NCI-H1694 (cell line): ENCODE data around the gene GRHL3.

Experiments
- DNase-seq: peaks from one replicate; lab custom pipeline; 2025; lab: John Stamatoyannopoulos, UW

The GRHL3 gene

DNA sequence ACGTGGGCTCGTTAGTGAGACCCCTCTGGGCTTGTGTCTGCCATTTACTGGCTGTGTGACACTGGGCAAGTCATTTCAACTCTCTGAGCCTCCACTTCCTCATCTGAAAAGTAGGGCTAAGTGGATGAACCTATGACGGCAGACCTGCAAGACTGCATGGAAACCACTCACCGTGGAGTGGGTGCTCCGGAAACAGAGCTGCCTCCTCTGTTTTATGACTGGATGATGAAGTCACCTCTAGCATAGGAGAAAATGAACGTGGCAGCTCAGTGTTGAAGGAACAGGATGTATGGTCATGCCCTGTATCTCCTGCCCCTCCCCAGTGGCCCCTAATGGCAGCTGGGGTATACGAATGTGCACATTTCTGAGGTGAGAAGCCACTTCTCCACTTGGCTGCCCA is 53.9 kb downstream of the GRHL3 start:
- DNase-seq: no peak

DNA sequence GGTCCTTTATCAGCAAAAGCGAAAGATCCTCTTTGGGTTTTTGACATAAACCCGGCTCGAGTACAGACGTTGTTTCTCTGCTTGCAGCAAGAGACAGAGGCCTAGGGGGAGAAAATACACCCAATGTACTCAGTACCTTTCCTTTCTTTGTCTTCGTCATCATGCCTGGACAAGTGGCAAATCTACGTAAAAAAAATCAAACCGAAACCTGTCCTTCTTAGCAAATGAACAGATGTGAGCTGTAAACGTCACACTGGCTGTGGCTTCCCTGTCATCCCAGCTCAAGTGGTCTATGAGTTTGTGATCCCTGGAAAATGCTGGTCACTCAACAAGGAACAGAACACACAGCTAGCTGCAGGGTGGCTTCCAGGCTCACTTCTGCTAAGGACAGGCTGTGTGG is 54.6 kb downstream of the GRHL3 start:
- no peak for DNase-seq

DNA sequence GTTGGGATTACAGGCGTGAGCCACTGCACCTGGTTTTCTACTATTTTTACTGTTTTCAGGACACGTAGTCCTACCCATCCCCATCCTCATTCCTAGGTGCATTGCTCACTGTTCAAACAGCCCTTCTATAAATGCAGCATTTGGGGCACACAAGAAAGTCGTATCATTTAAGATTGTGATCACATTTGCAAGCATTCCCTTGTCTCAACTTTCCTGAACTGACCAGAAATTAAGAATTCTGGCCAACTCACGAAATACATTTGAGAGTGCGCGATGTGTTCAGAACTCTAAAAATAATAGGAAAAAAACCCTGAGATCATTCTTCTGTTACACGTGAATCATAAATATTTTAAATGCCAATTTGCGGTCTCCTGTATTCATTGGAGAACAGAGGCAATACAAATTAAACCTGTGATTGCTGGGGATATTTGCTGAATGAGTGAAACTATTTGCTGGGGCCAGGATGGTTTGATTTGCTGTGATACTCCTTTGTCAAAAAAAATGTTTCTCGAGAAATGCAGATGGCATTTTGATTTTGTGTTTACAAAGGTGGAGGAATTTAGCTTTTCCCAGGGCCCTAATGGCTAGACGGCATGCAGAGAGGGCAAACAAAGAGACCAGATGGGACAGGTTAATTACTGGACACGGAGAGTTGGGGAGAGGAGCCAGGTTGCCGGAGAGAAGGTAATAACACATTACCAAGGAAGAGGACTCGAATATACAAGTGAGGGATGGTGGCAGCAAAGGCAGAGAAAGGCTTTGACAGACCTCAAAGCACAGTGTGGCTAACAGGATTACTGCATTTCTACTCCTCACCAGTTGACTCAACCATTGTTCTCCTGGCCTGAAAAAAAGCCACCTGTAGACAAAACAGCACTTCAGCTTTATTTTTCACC is 56.0 kb downstream of the GRHL3 start:
- DNase-seq: peak; percentile 16

DNA sequence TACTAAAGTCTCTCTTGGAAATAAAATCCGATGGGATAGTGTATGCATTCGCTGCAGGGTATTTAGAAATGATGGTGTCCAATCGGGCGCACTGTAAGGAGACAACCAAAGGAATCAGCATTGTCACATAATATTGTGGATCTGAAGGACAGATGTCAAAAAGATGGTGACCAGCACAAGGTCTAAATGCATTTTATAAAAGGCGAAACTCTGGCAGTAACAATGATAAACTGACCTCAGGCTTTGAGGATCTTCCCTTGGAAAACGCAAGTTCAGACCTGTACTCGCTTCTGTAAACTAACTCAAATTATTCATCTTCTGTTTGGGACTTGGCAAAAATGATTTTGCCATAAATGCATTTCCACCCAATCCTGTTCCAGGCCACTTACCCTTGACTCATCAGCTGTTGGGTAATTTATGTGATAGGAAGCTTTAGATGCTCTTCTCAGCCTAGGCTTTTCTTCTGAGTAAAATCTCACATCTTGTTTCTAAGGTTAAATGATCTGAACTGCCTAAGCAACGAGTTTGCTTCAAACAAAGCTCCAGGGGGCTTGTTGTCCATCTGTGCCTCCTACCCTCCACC is 60.7 kb downstream of the GRHL3 start:
- no peak for DNase-seq

DNA sequence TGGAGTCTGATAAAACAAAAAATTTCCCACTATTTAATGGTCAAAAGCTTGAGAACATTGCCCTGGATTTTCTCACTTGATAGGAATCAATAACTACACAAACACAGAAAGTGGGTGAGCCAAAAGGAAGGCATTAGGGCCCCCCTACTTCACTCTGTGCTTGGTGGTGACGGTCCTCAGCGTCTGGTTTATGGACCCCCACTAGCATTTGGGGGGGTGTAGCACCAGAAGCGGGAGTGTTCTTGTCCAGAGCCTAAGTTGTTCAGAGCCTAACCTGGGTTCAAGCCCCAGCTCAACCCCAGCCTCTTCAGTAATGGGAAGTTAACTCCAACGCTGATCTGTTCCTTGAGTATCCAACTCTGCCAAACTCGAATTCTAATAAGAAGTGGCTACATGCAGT is 61.4 kb downstream of the GRHL3 start:
- DNase-seq: no peak

DNA sequence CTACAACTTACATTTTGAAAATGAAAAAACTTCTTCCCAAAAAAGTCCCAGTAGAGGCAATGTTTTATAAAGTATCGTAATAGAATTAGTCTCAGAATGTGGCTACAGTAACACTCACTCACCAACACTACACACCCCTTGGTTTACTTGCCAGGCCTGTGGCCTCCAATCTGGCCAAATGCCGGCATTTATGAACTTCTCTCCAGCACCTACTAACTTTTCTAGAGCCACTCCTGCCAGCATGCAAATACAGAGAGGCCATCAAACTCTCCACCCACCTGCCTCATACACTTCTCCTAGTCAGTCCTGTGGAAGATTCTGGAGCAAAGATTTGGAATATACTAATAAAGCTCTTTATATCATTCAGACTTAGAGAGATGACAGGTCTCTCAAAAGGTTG is 62.1 kb downstream of the GRHL3 start:
- no peak for DNase-seq

DNA sequence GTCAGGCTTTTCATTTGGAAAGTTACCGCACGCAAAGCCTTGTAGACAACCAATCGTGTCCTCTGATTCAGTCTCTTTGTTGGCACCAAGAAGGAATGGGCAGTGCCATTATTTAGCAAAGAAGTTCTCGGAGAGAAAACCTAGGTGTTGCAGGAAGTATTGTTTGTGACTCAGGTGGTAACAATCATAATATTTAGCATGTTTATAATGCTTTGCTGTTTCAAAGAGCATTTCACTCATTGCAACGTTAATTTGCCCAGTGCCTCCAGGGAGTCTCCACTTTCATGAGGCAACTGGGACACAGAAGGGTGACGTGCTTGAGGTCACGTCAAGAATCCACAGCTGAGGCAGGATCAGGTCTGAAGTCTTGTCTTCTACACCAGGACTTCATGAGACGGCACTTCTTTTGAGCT is 63.0 kb downstream of the GRHL3 start:
- DNase-seq: no peak

DNA sequence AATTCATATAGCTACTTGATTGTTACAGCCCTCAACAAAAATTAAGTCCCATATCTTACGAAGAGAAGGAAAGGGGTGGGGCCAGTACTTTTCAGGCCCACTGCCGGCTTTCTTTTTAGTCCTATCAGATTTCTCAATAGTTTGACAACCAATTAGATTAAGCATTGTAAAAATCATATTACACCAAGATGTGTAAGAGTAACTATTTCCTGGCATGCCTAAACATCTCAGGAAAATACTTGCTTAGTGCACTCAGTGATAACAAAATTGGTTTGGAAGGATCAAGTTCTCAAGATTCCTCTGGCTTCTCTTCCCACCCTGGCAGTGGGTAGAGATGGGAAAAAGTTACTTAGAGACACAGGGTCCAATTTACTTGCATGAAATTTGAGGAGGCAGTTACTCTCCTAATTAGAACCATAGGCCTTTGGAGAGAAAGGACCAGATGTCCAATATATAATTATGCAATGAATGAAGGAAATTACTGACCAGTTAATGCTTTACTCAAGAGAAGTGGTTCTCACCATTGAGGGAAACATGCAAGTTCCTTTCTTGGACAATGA is 64.3 kb downstream of the GRHL3 start:
- no peak for DNase-seq

DNA sequence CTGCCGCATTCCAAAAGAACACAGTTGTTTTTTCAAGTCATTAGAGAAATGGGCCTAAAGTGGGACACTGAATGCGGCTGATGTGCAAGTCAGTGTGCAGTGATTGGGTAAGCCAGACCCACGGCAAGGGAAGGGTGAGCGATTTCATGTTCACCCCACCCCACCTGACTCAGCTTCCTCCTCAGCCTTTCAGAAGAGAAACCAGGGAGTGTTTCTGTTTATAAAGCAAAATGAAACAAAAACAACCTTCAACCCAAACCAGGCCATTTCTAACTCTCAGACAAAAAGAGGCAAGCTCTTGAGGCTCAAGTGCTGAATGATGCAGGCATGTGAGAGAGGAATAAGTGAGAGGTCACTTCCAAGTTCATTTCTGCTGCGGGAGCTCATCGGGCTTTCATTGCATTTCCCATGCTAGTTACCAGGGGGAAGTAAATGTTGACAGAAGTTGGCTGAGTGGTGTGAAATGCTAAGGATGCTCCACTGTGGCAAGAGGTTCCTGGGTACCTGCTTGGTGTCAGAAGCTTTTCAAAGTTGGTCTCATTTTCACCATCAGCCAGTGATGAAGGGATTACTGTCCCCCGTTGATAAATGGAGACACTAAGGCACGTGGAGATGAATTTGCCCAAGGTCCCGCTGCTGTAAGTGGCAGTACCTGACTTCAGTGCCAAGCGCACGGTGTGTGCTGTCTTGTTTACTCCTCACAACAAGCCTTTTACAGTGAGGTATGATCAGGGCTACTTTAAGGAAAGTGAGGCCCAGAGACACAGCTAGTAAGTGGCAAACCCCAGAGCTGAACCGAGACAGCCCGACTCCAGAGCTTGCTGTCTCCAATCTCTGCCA is 65.3 kb downstream of the GRHL3 start:
- no peak for DNase-seq

DNA sequence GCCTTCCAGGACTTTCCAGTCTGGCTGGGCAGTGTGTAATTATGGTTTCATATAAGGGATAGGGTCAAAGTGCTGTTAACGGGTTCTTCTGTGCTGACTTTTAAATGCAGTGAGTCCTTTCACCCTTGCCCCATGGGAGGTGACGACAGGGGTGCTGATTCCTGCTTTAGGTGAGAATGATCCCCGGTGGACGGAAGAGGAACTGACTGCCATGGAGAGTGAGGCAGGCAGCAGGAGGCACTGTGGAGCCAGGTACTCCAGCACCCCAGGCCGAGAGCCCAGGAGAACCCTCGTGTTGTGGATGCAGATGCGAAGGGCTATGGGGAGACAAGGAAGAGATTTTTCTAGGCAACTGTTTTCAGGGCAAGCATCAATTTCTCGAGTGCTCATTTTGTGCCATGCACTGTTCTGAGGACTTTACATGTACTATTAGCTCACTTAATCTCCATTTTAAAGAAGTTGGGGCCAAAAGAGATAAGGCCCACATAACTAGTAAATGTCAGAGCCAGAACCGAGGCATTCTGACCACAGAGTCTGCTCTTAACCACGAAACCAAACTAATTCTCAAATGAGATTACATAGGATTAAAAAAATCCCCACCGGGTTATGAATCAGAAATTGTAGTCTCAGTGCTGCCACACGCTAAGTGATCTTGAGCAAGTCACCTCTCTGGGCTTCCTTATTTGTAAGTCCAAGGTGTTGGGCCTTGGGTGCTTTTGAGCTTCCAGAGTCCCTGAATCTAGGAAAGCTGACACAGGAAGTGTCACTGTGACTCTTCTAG is 66.2 kb downstream of the GRHL3 start:
- DNase-seq: peak; percentile 9

DNA sequence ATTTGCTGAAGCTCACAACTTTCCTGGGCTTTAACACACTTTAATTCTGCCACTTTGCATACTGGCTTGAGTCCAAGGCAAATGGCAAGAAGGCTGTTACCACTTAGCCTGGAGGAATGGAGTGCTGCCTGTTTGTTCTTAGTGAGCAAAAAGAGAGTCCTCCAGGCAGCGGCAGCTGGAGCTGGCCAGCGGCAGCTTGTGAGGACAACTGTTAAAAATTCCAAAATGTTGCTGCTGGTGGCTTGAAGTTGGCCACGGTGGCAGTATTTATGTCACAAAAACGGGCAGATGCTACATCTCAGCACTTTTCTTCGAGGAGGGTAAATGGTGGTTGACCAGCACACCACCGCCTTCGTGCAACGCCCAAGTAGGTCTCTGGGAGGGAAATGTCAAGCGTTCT is 67.1 kb downstream of the GRHL3 start:
- DNase-seq: no peak

DNA sequence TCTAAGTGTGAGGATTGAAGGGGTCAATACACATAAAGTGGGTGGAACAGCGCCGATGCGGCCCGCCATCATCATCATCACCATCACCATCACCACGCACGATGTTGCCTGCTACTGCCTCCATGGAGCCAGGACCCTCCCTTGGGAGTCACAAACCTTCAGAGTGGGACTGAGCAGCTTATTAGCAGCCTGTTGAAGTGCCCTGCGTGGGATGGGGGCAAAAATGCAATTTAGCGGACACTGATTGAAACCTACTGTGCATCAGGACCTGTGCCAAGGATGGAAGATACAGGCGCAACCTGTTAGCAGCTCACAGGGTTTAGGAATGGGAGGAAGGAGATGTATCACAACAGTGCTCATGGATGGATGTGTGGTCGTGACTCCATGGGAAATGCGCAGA is 67.8 kb downstream of the GRHL3 start:
- no peak for DNase-seq

DNA sequence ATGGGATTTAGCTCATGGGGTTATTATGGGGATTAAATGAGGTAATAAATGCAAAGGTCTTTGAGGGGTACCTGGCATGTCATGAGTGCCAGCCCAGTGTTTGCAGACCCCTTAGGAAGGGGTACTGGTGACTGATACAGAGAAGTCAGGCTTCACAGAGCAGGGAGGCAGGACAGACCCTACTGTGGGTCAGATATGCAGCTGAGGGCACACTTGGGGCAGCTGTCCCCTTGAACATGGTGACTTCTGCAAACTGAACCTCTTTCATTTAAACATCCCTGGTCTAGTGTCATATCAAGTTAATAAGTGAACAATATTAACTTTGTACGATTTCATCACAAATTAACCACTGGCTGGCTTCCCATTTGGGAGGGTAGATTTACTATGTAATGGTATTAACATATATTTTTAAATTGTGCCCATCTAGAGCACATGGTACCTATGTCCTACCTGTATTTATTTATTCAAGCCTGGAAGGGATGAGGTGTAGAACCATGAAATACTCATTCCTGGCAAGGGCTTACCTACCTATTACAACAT is 68.5 kb downstream of the GRHL3 start:
- no peak for DNase-seq

DNA sequence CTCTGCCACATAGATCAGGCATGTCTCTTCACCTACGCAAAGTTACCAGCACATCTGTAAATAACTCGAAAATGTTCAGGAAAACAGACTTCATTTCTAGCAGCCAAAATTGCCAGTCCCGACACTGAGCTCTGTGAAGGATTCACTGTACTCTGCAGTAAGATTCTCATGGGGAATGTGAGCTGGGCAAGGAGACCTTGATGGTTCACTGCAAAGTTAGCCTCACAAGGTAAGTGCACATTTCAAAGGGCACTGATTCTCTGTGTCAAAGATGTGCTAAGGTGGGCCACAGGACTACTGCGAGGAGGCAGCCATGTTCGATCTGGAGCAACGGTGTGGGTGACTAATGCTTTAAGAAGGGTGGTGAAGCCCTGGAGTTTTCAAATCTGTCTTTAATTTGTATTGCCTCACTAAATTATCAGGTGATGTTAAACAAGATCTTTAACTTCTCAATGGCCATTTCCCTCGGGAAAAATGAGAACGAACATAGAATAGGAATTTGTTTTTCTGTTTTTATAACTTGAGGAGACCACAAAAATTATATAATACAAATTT is 69.3 kb downstream of the GRHL3 start:
- no peak for DNase-seq

DNA sequence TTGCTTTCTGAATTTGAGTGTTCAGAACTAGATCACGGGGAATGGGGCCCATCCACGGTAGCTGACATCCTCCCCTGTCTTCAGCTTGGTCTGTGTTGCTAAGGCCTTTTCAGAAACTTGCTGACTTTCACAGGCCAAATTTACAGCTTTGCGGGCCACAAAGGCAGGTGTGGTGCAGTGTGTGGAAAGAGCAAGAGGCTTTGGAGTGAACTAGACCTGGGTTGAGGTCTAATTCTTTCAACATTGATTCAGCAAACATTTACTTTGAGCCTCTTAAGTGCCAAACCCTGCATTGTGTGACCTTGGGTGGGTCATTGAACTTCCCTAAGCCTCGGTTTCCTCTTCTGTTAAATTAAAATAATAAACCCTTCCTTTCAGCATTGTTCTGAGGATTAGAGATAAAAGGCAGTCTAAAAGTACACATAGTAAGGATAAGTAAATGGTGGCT is 70.1 kb downstream of the GRHL3 start:
- DNase-seq: no peak

DNA sequence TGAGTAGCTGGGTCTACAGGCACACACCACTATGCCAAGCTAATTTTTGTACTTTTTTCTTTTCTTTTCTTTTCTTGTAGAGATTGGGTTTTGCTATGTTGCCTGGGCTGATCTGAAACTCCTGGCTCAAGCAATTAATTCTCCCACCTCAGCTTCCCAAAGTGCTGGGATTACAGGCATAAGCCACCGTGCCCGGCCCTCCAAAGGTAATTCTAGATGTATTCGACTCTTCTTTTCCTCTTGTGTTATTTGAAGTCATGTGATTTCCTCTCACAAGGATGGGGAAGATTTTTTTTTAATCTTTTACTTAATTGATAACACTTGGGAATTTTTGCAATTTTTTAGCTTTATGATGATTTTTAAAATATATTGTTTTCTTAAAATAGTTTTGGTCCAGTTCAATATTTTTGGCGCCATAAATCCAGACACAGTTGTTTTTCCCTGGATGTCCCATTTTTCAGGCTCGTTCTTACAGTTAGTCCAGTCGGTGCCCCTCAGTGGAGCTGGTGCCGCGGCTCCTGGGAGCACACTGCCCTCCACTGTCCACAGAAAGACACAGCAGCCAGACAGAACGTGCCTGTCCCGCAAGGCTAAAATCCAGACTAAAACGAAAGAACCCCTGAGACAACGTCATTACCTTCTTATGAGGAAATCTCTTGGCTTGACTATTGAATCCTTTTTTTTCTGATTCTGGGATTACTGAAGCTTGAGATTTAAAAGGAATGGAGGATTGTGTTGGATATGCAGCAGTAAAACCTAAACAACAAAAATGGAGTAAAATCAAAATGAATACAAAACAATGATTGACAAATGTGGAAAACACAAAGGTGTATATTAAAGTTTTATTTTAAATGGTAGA is 72.0 kb downstream of the GRHL3 start:
- DNase-seq: peak; percentile 51

DNA sequence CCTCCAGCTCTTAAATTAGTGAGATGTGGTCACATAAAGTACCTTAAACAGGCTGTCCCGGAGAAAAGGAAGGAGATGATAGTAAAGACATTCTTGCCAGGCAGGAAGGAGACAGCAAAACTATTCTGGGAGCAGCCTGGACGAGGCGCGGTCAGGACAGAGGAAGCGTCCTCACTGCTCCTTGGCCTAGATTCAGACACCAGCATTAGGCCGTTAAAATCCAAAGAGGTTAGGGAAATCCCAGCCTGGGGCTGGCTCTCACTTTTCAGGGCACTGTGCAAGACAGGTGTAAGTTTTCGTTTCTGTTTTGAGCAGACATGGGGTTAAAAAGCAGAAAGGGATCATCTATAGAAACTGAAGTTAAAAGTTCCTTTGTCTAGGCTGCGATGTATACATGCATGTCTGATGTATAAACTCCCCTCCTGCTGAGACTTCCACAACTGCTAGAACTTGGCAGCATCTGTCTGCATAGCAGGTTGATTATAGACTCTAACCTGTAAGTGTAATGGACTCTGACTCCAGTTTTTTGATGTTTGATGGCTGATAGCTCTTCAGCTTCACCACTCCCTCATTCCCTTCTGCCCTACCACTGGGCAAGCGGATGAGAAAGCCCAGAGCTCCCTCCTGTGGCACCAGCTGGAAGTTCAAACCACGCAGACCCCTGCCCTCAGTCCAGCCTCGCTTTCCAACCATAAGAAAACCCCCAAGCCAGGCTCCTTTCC is 72.9 kb downstream of the GRHL3 start:
- DNase-seq: peak; percentile 71

DNA sequence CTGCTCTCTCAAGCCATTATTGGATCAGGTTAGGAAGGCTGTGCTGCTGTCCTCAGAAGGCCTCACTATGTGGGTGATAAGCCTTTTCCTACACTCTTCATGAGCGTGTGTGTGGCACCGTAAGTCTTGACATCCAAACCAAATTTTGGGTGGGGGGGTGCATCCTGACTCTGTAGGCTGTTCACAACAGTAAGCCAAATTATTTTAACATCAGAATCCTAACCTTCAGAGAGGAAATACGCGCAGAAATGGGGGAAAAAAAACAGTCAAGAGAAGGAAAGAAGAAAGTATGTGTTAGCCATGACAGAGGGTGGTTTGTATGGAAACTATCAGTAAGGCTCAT is 73.4 kb downstream of the GRHL3 start:
- no peak for DNase-seq

DNA sequence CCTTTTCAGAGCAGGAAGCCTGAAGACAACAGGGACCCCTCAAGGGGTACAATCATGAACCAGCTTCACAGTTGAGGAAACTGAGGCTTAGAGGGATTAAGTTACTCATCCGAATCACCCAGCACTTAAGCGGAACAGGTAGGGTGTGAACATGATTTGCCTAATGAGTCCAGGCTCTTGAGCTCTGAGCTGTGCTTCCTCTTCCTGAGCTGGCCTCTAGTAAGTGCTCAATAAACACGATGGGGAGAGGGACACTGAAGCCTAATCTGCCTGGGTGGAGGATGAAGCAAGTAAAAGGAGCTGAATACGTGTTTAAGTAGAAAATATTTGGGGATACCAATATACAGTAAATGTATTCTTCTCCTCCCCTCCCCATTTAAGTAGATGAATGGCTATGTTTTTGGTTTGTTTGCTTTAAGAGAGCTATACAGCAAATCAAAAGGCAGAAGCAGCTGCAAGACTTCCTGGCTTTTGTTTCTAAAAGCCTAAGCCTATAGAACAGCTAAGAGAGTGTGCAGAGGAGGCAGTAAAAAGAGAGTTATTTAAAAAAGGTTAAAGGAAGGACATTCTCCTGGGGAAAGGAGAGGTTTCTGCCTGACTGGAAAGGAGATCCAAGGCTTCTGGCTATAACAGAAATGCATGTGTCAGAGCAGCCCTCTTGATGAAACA is 74.0 kb downstream of the GRHL3 start:
- DNase-seq: no peak
